Measurements from ENCODE around the gene PPP2R5C.

The PPP2R5C gene

GRCh38 chr14:101934601-101935150, 173.2 kb downstream of the PPP2R5C start:
- no peak overlapping the region for H3K4me3 ChIP-seq
- no peaks in the 10 kb centered on the region for H3K27me3 ChIP-seq
- H3K36me3 ChIP-seq: no peaks in the 10 kb centered on the region
- H3K4me2 ChIP-seq: no peak overlapping the region
- no peak overlapping the region for H3K27ac ChIP-seq
- 0 out of 2 replicates have a peak, but pooled peaks cover 5% of the 10 kb centered on the region for H4K20me1 ChIP-seq
- no peaks in the 10 kb centered on the region for H3K4me1 ChIP-seq
- no peaks in the 10 kb centered on the region for H3K9me3 ChIP-seq
- no peak for TF ChIP-seq Cebpa-rat (IDR thresholded peaks at IDR 0.05)
- no peak overlapping the region for H3K9ac ChIP-seq

GRCh38 chr14:101937926-101938767, 176.6 kb downstream of the PPP2R5C start:
- Histone ChIP-seq H4K20me1 (no peaks in the 10 kb centered on the region), H3K27me3 (no peaks in the 10 kb centered on the region), H3K9ac (no peak overlapping the region), H3K4me2 (no peak overlapping the region), H3K36me3 (no peaks in the 10 kb centered on the region), H3K9me3 (no peaks in the 10 kb centered on the region), H3K4me1 (no peaks in the 10 kb centered on the region), H3K4me3 (no peak overlapping the region), H3K27ac (no peak overlapping the region)
- no peak for TF ChIP-seq Cebpa-rat (IDR thresholded peaks at IDR 0.05)

GRCh38 chr14:101939646-101940170, 178.2 kb downstream of the PPP2R5C start:
- H3K9me3 ChIP-seq: no peaks in the 10 kb centered on the region
- peaks cover 2% of the 10 kb centered on the region; the same call in 1 of the 2 replicates for H3K27me3 ChIP-seq
- no peak overlapping the region for H3K27ac ChIP-seq
- H4K20me1 ChIP-seq: no peaks in the 10 kb centered on the region
- H3K4me1 ChIP-seq: no peaks in the 10 kb centered on the region
- no peak overlapping the region for H3K9ac ChIP-seq
- no peak for TF ChIP-seq Cebpa-rat (IDR thresholded peaks at IDR 0.05)
- no peak overlapping the region for H3K4me3 ChIP-seq
- H3K4me2 ChIP-seq: no peak overlapping the region
- H3K36me3 ChIP-seq: no peaks in the 10 kb centered on the region

GRCh38 chr14:101944451-101944850, 182.9 kb downstream of the PPP2R5C start:
- Histone ChIP-seq H3K27me3 (peaks cover 9% of the 10 kb centered on the region; the same call in 1 of the 2 replicates), H3K9me3 (no peaks in the 10 kb centered on the region), H3K27ac (no peak overlapping the region), H3K4me3 (no peak overlapping the region), H3K36me3 (no peaks in the 10 kb centered on the region), H3K9ac (no peak overlapping the region), H3K4me2 (no peak overlapping the region), H3K4me1 (peaks cover 17% of the 10 kb centered on the region), H4K20me1 (no peaks in the 10 kb centered on the region)
- no peak for TF ChIP-seq Cebpa-rat (IDR thresholded peaks at IDR 0.05)

GRCh38 chr14:101945171-101945570, 183.7 kb downstream of the PPP2R5C start:
- Histone ChIP-seq H3K27me3 (peaks cover 9% of the 10 kb centered on the region; the same call in 1 of the 2 replicates), H3K27ac (no peak overlapping the region), H3K36me3 (no peaks in the 10 kb centered on the region), H3K9me3 (no peaks in the 10 kb centered on the region), H3K4me2 (no peak overlapping the region), H4K20me1 (no peaks in the 10 kb centered on the region), H3K4me3 (no peak overlapping the region), H3K4me1 (peaks cover 22% of the 10 kb centered on the region), H3K9ac (no peak overlapping the region)
- TF ChIP-seq Cebpa-rat (IDR thresholded peaks at IDR 0.05): no peak

- peak overlapping the region; percentile 76 for H3K4me3 ChIP-seq
- peak overlapping the region; percentile 92 for H3K9ac ChIP-seq
- peak overlapping the region; percentile 94 for H3K4me2 ChIP-seq
- H3K27me3 ChIP-seq: peaks cover 9% of the 10 kb centered on the region; the same call in 1 of the 2 replicates
- H3K4me1 ChIP-seq: peaks cover 22% of the 10 kb centered on the region
- H3K27ac ChIP-seq: peak overlapping the region; percentile 92
- H3K36me3 ChIP-seq: no peaks in the 10 kb centered on the region
- no peak for TF ChIP-seq Cebpa-rat (IDR thresholded peaks at IDR 0.05)
- H4K20me1 ChIP-seq: no peaks in the 10 kb centered on the region
- no peaks in the 10 kb centered on the region for H3K9me3 ChIP-seq
Observed at GRCh38 chr14:101947577-101947903, 186.0 kb downstream of the PPP2R5C start.

- H3K27me3 ChIP-seq: peaks cover 9% of the 10 kb centered on the region; the same call in 1 of the 2 replicates
- H3K9ac ChIP-seq: peak overlapping the region; percentile 92
- TF ChIP-seq Cebpa-rat (IDR thresholded peaks at IDR 0.05): peak; percentile 97
- H3K4me2 ChIP-seq: peak overlapping the region; percentile 100
- peak overlapping the region; percentile 76 for H3K4me3 ChIP-seq
- no peaks in the 10 kb centered on the region for H4K20me1 ChIP-seq
- H3K9me3 ChIP-seq: no peaks in the 10 kb centered on the region
- peak overlapping the region; percentile 92 for H3K27ac ChIP-seq
- no peaks in the 10 kb centered on the region for H3K36me3 ChIP-seq
- peaks cover 22% of the 10 kb centered on the region for H3K4me1 ChIP-seq
Observed at GRCh38 chr14:101947904-101948665, 186.6 kb downstream of the PPP2R5C start.

GRCh38 chr14:101948666-101949216, 187.2 kb downstream of the PPP2R5C start:
- H3K9me3 ChIP-seq: no peaks in the 10 kb centered on the region
- H3K9ac ChIP-seq: peak overlapping the region; percentile 92
- H3K4me3 ChIP-seq: peak overlapping the region; percentile 76
- peak overlapping the region; percentile 100 for H3K4me2 ChIP-seq
- H4K20me1 ChIP-seq: no peaks in the 10 kb centered on the region
- H3K27ac ChIP-seq: peak overlapping the region; percentile 86
- H3K27me3 ChIP-seq: peaks cover 9% of the 10 kb centered on the region; the same call in 1 of the 2 replicates
- peaks cover 22% of the 10 kb centered on the region for H3K4me1 ChIP-seq
- TF ChIP-seq Cebpa-rat (IDR thresholded peaks at IDR 0.05): no peak
- H3K36me3 ChIP-seq: no peaks in the 10 kb centered on the region

GRCh38 chr14:101950100-101950499, 188.6 kb downstream of the PPP2R5C start:
- Histone ChIP-seq H4K20me1 (no peaks in the 10 kb centered on the region), H3K4me2 (peak overlapping the region; percentile 100; the same call in 1 of the 2 replicates), H3K4me1 (peaks cover 22% of the 10 kb centered on the region), H3K27ac (no peak overlapping the region), H3K9ac (no peak overlapping the region), H3K9me3 (no peaks in the 10 kb centered on the region), H3K36me3 (no peaks in the 10 kb centered on the region), H3K27me3 (peaks cover 3% of the 10 kb centered on the region; the same call in 1 of the 2 replicates), H3K4me3 (no peak overlapping the region)
- no peak for TF ChIP-seq Cebpa-rat (IDR thresholded peaks at IDR 0.05)

Measured in BLaER1 (cell line).